Bladder microvascular endothelial cell (primary cell): ENCODE data around the gene PPIL4. TPM values are rescaled to one million over a fixed set of nuclear protein-coding genes. Genes with fewer than 3 reads are reported as not detected.

ENCODE experiments used
- total RNA-seq: library from RNA; depleted of rRNA; stranded (reverse); fragments of >200 nt; gene quantifications from 2 replicates; pipeline ENCODE4 v1.2.3, GENCODE V29; 2014

Gene PPIL4
- total RNA-seq, result 16.2 and 31.0 TPM in 2 replicates

DNA sequence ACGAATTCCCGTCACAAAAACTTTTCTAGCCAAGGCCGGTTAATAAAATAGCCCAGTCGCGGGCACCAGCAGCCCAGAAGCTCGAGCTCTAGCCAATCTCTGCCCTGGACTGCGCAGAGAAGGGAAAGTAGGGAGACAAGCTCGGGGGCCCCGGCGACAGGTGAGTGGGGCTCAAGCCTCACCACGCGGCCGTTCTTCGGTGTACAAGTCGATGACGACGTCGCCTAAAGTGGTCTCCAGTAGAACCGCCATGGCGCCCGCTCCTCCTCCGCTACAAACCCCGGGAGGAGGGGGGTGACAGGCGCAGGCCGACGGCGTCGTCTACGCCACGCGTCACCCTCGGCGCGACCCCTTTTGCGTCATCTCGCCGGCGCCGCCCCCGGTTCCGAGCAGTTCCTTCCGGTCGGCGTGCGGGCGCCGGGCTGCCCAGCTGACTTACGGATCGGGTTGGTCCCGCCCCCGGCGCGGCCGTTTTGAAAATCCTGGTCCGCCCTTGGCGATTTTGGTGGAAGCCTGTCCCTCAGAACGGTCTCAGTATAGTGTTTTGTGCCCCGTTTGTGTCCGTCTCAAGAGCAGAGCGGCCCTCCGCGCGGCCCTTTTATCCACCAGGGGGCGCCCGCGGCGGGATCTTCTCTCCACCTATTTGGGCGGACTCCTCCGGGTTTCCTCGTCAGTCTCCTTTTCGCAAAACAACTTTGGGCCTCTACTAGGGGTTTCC is at the start of gene PPIL4:
PPIL4 (minus strand) TSS at position 290 of the 718 bp plus-strand sequence; CDS start at position 252, 38 bp downstream.

GRCh38 chr6:149565527-149566409 is 19.9 kb upstream of the PPIL4 start, which contains the start of gene GINM1:
GINM1 (plus strand) TSS chr6:149566375; CDS start chr6:149566415, 40 bp downstream.

DNA sequence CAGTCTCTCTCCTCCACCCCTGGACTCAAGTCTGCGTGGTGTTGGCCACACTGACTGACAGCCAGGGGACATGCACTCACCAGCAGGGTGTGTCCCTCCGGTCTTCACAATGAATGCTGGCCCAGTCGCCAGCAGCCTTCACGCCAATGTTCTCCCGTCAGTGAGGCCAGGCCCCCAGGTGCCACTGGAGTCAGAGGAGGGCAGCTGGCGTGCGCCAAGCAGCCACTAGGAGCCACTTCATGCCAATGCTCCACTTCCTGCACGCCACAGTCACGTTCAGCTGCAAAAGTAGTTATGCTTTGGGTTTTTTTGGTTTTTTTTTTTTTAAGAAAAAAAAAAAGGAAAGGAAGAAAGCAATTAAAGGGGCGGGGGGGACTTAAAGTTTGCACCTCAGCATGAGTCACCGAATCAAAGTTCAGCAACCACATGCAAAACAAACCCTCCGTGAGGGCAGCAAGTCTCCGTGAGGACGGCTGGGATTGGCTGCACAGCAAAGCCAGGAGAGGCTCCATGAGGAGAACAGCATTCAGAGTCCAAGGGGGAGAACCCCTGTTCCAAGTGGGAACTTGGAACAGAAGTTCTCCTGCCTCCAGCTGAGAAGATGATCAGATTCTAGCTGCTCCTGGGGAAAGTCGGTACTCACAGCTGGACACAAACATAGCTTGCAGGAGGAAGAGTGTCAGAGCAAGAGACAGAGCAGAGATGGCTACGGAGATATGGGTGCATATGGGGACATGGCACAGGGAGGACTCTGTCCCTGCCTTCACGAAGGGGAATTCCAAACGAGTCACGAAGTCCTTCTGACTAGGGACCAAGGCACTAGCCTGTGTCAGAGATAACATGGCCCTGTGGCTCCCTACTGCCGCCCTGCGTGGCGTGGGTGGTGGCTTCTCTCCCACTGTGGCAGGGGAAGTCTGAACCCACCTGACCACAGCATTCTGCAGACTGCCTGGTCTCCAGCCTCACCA is 60.8 kb downstream of the PPIL4 start, which contains the start of gene ZC3H12D:
ZC3H12D (minus strand) TSS at position 282 of the 968 bp plus-strand sequence. CDS start 10,471 bp downstream, outside the sequence.

Other genes starting within 250 kb of the PPIL4 start
- 10.4 and 25.9 TPM in 2 replicates for gene TAB2, start 228.3 kb downstream of the PPIL4 start, total RNA-seq
- gene SUMO4, start 145.8 kb downstream of the PPIL4 start, total RNA-seq, result 0.65 and 4.3 TPM in 2 replicates
- gene ZC3H12D, start 61.0 kb downstream of the PPIL4 start, total RNA-seq, result 0.16 TPM in 1 of 2 replicates, not detected in the other
- 29.8 and 48.5 TPM in 2 replicates for gene GINM1, start 20.3 kb upstream of the PPIL4 start, total RNA-seq
- gene KATNA1, start 102.7 kb upstream of the PPIL4 start, total RNA-seq, result 20.4 and 23.9 TPM in 2 replicates
- 5.2 and 12.9 TPM in 2 replicates for gene LATS1, start 172.1 kb upstream of the PPIL4 start, total RNA-seq
- gene NUP43, start 200.5 kb upstream of the PPIL4 start, total RNA-seq, result 17.0 and 26.1 TPM in 2 replicates
- 102 and 115 TPM in 2 replicates for gene PCMT1, start 203.7 kb upstream of the PPIL4 start, total RNA-seq